Measurements from ENCODE around the gene UIMC1. TPM values are rescaled to one million over a fixed set of nuclear protein-coding genes. Genes with fewer than 3 reads are reported as not detected.

UIMC1 gene
- total RNA-seq, 1 experiment from 2014 or later: 38.4 TPM

- no peak overlapping the region for H3K4me2 ChIP-seq (ENCODE audit: low read length)
- ChIA-PET POLR2A (no interaction called here), CTCF (no interaction called here), RAD21 (ENCODE audit: low non-redundant PET in 1 of 2, low total read pairs in 2 of 2, uncharacterized antibody in 2 of 2, unreplicated experiment in 2 of 2) (no interaction called here)
- no peaks in the 10 kb centered on the region for H3K9me2 ChIP-seq (ENCODE audit: insufficient read depth)
- no peak overlapping the region for H3K9ac ChIP-seq (ENCODE audit: low read length)
- H4K20me1 ChIP-seq (ENCODE audit: insufficient read depth): no peaks in the 10 kb centered on the region
- peaks cover 13 to 21% of the 10 kb centered on the region in 2 experiments for H3K36me3 ChIP-seq (ENCODE audit: control insufficient read depth in 1 of 2, insufficient read depth in 2 of 2, low read length in 2 of 2)
- intact Hi-C loops (cut with micrococcal nuclease): no loop called here
- no peaks in the 10 kb centered on the region for H3K4me1 ChIP-seq (ENCODE audit: control insufficient read depth in 1 of 2, insufficient read depth in 2 of 2, low read length in 2 of 2)
- TF ChIP-seq EZH2 (IDR thresholded peaks at IDR 0.05) (no peak), POLR2AphosphoS5 (IDR thresholded peaks at IDR 0.05; ENCODE audit: low read depth, low read length) (no peak), CEBPB (IDR thresholded peaks at IDR 0.05; ENCODE audit: low read depth) (no peak), EZH2phosphoT487 (IDR thresholded peaks at IDR 0.05; ENCODE audit: borderline replicate concordance) (no peak), SP1 (IDR thresholded peaks at IDR 0.05; ENCODE audit: low read depth) (no peak), CTCF (IDR thresholded peaks at IDR 0.05 in 2 of 3, conservative IDR thresholded peaks at IDR 0.05 in 1 of 3; ENCODE audit: borderline replicate concordance in 1 of 3, insufficient read depth in 1 of 3, low read depth in 2 of 3, low read length in 2 of 3) (no peak), SIN3A (IDR thresholded peaks at IDR 0.05; ENCODE audit: low read depth) (no peak), ATF3 (IDR thresholded peaks at IDR 0.05) (no peak), TCF7L2 (IDR thresholded peaks at IDR 0.05; ENCODE audit: borderline replicate concordance, extremely low read depth, insufficient read depth, insufficient read length) (no peak), JUND (IDR thresholded peaks at IDR 0.05) (no peak), ZNF274 (IDR thresholded peaks at IDR 0.05; ENCODE audit: low read depth, low read length) (no peak), MAX (IDR thresholded peaks at IDR 0.05) (no peak), SRF (IDR thresholded peaks at IDR 0.05; ENCODE audit: low read depth) (no peak), FOSL1 (IDR thresholded peaks at IDR 0.05; ENCODE audit: low read depth) (no peak), ZFX (IDR thresholded peaks at IDR 0.05) (no peak), ZBTB33 (IDR thresholded peaks at IDR 0.05; ENCODE audit: extremely low read depth, insufficient replicate concordance, low read length) (no peak), ELF1 (IDR thresholded peaks at IDR 0.05; ENCODE audit: borderline replicate concordance, low read depth) (no peak)
- BruUV-seq (replicated peaks): no TSS peak
- no peaks in the 10 kb centered on the region for H3K27me3 ChIP-seq (ENCODE audit: insufficient read depth, low read length)
- no peak overlapping the region for H2AFZ ChIP-seq (ENCODE audit: low read depth, low read length, poor library complexity, severe bottlenecking)
- DNase-seq (ENCODE audit: low read depth, low spot score): no peak
- no peak overlapping the region for H3K4me3 ChIP-seq (replicated peaks in 1 of 2; ENCODE audit: low read depth in 1 of 2, low read length in 2 of 2)
- ATAC-seq: no peak
- H3K9me3 ChIP-seq (ENCODE audit: control insufficient read depth in 1 of 2, insufficient read depth in 1 of 2, low read depth in 1 of 2, low read length in 2 of 2): no peaks in the 10 kb centered on the region
- peaks cover 7% of the 10 kb centered on the region for H3K79me2 ChIP-seq (ENCODE audit: insufficient read depth, low read length)
- no peak overlapping the region for H3K27ac ChIP-seq (ENCODE audit: low read depth, low read length)
These were observed 37.4 kb upstream of the UIMC1 start for GRCh38 chr5:177043958-177044357.

All from HCT116 (cell line).